ENCODE data around the gene PDE8B.

The PDE8B gene

GRCh38 chr5:77256406-77256805, 45.9 kb downstream of the PDE8B start:
- Histone ChIP-seq H3K4me2 (ENCODE audit: insufficient read depth, low read length) (no peak overlapping the region), H3K9me3 (ENCODE audit: insufficient read depth, low read length, severe bottlenecking) (no peaks in the 10 kb centered on the region), H4K20me1 (ENCODE audit: insufficient read depth, low read length) (no peaks in the 10 kb centered on the region), H3K4me1 (ENCODE audit: insufficient read depth, low read length) (no peaks in the 10 kb centered on the region), H3K27me3 (ENCODE audit: insufficient read depth, low read length, poor library complexity) (no peaks in the 10 kb centered on the region), H3K27ac (ENCODE audit: low read length) (no peak overlapping the region), H3K9ac (ENCODE audit: low read depth, low read length) (no peak overlapping the region), H3K79me2 (ENCODE audit: insufficient read depth, low read length) (no peaks in the 10 kb centered on the region), H3K36me3 (ENCODE audit: insufficient read depth, low read length) (no peaks in the 10 kb centered on the region), H3K4me3 (ENCODE audit: low read depth in 1 of 2, low read length in 2 of 2) (no peak overlapping the region), H2AFZ (ENCODE audit: low read depth, low read length) (no peak overlapping the region)
- no peak for ATAC-seq (ENCODE audit: insufficient read depth, low read depth)
- TF ChIP-seq CTCF (IDR thresholded peaks at IDR 0.05; ENCODE audit: borderline replicate concordance, extremely low read depth, low read length, poor library complexity, severe bottlenecking): no peak
- TF ChIP-seq EZH2 (IDR thresholded peaks at IDR 0.05; ENCODE audit: borderline replicate concordance, low read depth, low read length, severe bottlenecking): no peak
- no peak for DNase-seq

DNA sequence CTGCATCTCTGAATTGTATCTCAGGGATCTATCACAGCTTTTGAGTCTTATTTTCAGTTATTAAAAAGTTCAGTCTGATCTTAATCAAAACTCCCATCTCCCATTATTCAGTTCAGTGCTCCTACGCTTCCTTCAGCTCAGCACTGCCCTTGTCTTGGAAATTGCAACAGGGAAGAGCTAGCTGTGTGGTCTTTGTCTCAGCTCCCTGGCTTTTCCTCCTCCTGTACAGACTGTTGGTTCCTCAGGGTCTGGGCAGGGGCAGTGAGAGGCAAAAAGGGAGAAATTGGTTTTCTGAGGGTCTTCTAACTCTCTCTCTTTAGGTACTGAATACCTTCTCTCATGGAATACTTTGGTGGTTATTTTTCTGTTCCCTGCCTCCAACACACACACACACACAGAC, 48.2 kb downstream of the PDE8B start:
- no peak overlapping the region for H3K4me2 ChIP-seq (ENCODE audit: insufficient read depth, low read length)

GRCh38 chr5:77259476-77259875, 49.0 kb downstream of the PDE8B start:
- Histone ChIP-seq H2AFZ (ENCODE audit: low read depth, low read length) (no peak overlapping the region), H3K36me3 (ENCODE audit: insufficient read depth, low read length) (no peaks in the 10 kb centered on the region), H3K79me2 (ENCODE audit: insufficient read depth, low read length) (no peaks in the 10 kb centered on the region), H4K20me1 (ENCODE audit: insufficient read depth, low read length) (no peaks in the 10 kb centered on the region), H3K27ac (ENCODE audit: low read length) (no peak overlapping the region), H3K4me3 (ENCODE audit: low read depth in 1 of 2, low read length in 2 of 2) (no peak overlapping the region), H3K9ac (ENCODE audit: low read depth, low read length) (no peak overlapping the region), H3K4me2 (ENCODE audit: insufficient read depth, low read length) (no peak overlapping the region), H3K4me1 (ENCODE audit: insufficient read depth, low read length) (no peaks in the 10 kb centered on the region), H3K27me3 (ENCODE audit: insufficient read depth, low read length, poor library complexity) (no peaks in the 10 kb centered on the region), H3K9me3 (ENCODE audit: insufficient read depth, low read length, severe bottlenecking) (no peaks in the 10 kb centered on the region)
- ATAC-seq (ENCODE audit: insufficient read depth, low read depth): no peak
- TF ChIP-seq CTCF (IDR thresholded peaks at IDR 0.05; ENCODE audit: borderline replicate concordance, extremely low read depth, low read length, poor library complexity, severe bottlenecking) (no peak), EZH2 (IDR thresholded peaks at IDR 0.05; ENCODE audit: borderline replicate concordance, low read depth, low read length, severe bottlenecking) (no peak)
- no peak for DNase-seq

More for the DNA sequence above, 48.2 kb downstream of the PDE8B start:
- Histone ChIP-seq H3K9ac (ENCODE audit: low read depth, low read length) (no peak overlapping the region), H4K20me1 (ENCODE audit: insufficient read depth, low read length) (no peaks in the 10 kb centered on the region), H3K27me3 (ENCODE audit: insufficient read depth, low read length, poor library complexity) (no peaks in the 10 kb centered on the region), H2AFZ (ENCODE audit: low read depth, low read length) (no peak overlapping the region), H3K9me3 (ENCODE audit: insufficient read depth, low read length, severe bottlenecking) (no peaks in the 10 kb centered on the region), H3K4me1 (ENCODE audit: insufficient read depth, low read length) (no peaks in the 10 kb centered on the region), H3K36me3 (ENCODE audit: insufficient read depth, low read length) (no peaks in the 10 kb centered on the region), H3K79me2 (ENCODE audit: insufficient read depth, low read length) (no peaks in the 10 kb centered on the region), H3K4me3 (ENCODE audit: low read depth in 1 of 2, low read length in 2 of 2) (no peak overlapping the region), H3K27ac (ENCODE audit: low read length) (no peak overlapping the region)
- TF ChIP-seq EZH2 (IDR thresholded peaks at IDR 0.05; ENCODE audit: borderline replicate concordance, low read depth, low read length, severe bottlenecking) (no peak), CTCF (IDR thresholded peaks at IDR 0.05; ENCODE audit: borderline replicate concordance, extremely low read depth, low read length, poor library complexity, severe bottlenecking) (no peak)
- no peak for DNase-seq
- ATAC-seq (ENCODE audit: insufficient read depth, low read depth): no peak

- ATAC-seq (ENCODE audit: insufficient read depth, low read depth) (no peak), DNase-seq (no peak)
- no peak overlapping the region for H3K27ac ChIP-seq (ENCODE audit: low read length)
- no peak overlapping the region for H3K4me3 ChIP-seq (ENCODE audit: low read depth in 1 of 2, low read length in 2 of 2)
- H3K27me3 ChIP-seq (ENCODE audit: insufficient read depth, low read length, poor library complexity): no peaks in the 10 kb centered on the region
- no peak overlapping the region for H3K4me2 ChIP-seq (ENCODE audit: insufficient read depth, low read length)
- no peaks in the 10 kb centered on the region for H3K79me2 ChIP-seq (ENCODE audit: insufficient read depth, low read length)
- H3K36me3 ChIP-seq (ENCODE audit: insufficient read depth, low read length): no peaks in the 10 kb centered on the region
- H3K9me3 ChIP-seq (ENCODE audit: insufficient read depth, low read length, severe bottlenecking): no peaks in the 10 kb centered on the region
- H3K4me1 ChIP-seq (ENCODE audit: insufficient read depth, low read length): no peaks in the 10 kb centered on the region
- TF ChIP-seq EZH2 (IDR thresholded peaks at IDR 0.05; ENCODE audit: borderline replicate concordance, low read depth, low read length, severe bottlenecking) (no peak), CTCF (IDR thresholded peaks at IDR 0.05; ENCODE audit: borderline replicate concordance, extremely low read depth, low read length, poor library complexity, severe bottlenecking) (no peak)
- no peaks in the 10 kb centered on the region for H4K20me1 ChIP-seq (ENCODE audit: insufficient read depth, low read length)
- H3K9ac ChIP-seq (ENCODE audit: low read depth, low read length): no peak overlapping the region
- H2AFZ ChIP-seq (ENCODE audit: low read depth, low read length): no peak overlapping the region
Observed at GRCh38 chr5:77262697-77263096, 52.2 kb downstream of the PDE8B start.
